ENCODE data around the gene FAT2.

The FAT2 gene

GRCh38 chr5:151572657-151573368 is 18.3 kb downstream of the FAT2 start:
- Histone ChIP-seq H3K14ac (ENCODE audit: low read length in 2 of 2) (no peak overlapping the region), H3K27ac (ENCODE audit: low read length, poor library complexity, severe bottlenecking) (no peak overlapping the region), H2BK120ac (ENCODE audit: low read depth, low read length) (no peak overlapping the region), H4K91ac (ENCODE audit: low read length) (no peak overlapping the region), H3K4me1 (ENCODE audit: control insufficient read depth, insufficient read depth, low read depth, low read length) (peaks cover 3% of the 10 kb centered on the region), H2AK5ac (ENCODE audit: low read length, severe bottlenecking) (no peak overlapping the region), H4K8ac (ENCODE audit: low read length) (no peak overlapping the region), H2BK15ac (ENCODE audit: low read depth, poor library complexity, severe bottlenecking) (no peak overlapping the region), H3K36me3 (ENCODE audit: control insufficient read depth in 1 of 2, insufficient read depth in 2 of 2, low read depth in 1 of 2, low read length in 2 of 2) (no peaks in the 10 kb centered on the region), H3K9me3 (ENCODE audit: control insufficient read depth, low read length) (no peaks in the 10 kb centered on the region), H3K79me1 (replicated peaks; ENCODE audit: low read length, poor library complexity, severe bottlenecking) (no peaks in the 10 kb centered on the region), H3K9ac (ENCODE audit: low read length) (no peak overlapping the region), H3K4ac (ENCODE audit: low read depth in 1 of 2, low read length in 2 of 2) (no peak overlapping the region), H3K4me3 (ENCODE audit: insufficient read depth in 1 of 2, low read depth in 1 of 2, low read length in 2 of 2) (no peak overlapping the region), H2BK5ac (ENCODE audit: low read depth, low read length, poor library complexity, severe bottlenecking) (no peak overlapping the region), H3K23ac (ENCODE audit: low read length in 2 of 2) (no peak overlapping the region), H3K4me2 (ENCODE audit: low read length, poor library complexity, severe bottlenecking) (no peak overlapping the region), H2AFZ (ENCODE audit: low read depth, low read length) (no peak overlapping the region), H3K27me3 (ENCODE audit: control insufficient read depth in 1 of 2, insufficient read depth in 1 of 2, low read length in 2 of 2) (peaks cover 0 to 3% of the 10 kb centered on the region in 2 experiments), H2BK12ac (ENCODE audit: low read length in 2 of 2) (no peak overlapping the region), H3K18ac (ENCODE audit: low read depth in 1 of 2, low read length in 2 of 2) (no peak overlapping the region)
- DNase-seq, result no peak
- WGBS, result 78% methylated on average over 6 of the region's 8 CpGs

GRCh38 chr5:151571270-151572173 is 19.6 kb downstream of the FAT2 start:
- Histone ChIP-seq H3K4ac (ENCODE audit: low read depth in 1 of 2, low read length in 2 of 2) (no peak overlapping the region), H2BK15ac (ENCODE audit: low read depth, poor library complexity, severe bottlenecking) (no peak overlapping the region), H3K79me1 (replicated peaks; ENCODE audit: low read length, poor library complexity, severe bottlenecking) (no peaks in the 10 kb centered on the region), H2AK5ac (ENCODE audit: low read length, severe bottlenecking) (no peak overlapping the region), H3K14ac (ENCODE audit: low read length in 2 of 2) (peak overlapping the region in 1 of 2 experiments; percentile 13), H2BK5ac (ENCODE audit: low read depth, low read length, poor library complexity, severe bottlenecking) (no peak overlapping the region), H3K9me3 (ENCODE audit: control insufficient read depth, low read length) (no peaks in the 10 kb centered on the region), H3K27me3 (ENCODE audit: control insufficient read depth in 1 of 2, insufficient read depth in 1 of 2, low read length in 2 of 2) (peaks cover 0 to 8% of the 10 kb centered on the region in 2 experiments), H3K27ac (ENCODE audit: low read length, poor library complexity, severe bottlenecking) (no peak overlapping the region), H4K8ac (ENCODE audit: low read length) (no peak overlapping the region), H3K23ac (ENCODE audit: low read length in 2 of 2) (no peak overlapping the region), H4K91ac (ENCODE audit: low read length) (no peak overlapping the region), H3K18ac (ENCODE audit: low read depth in 1 of 2, low read length in 2 of 2) (no peak overlapping the region), H3K4me1 (ENCODE audit: control insufficient read depth, insufficient read depth, low read depth, low read length) (peaks cover 3% of the 10 kb centered on the region), H3K4me2 (ENCODE audit: low read length, poor library complexity, severe bottlenecking) (no peak overlapping the region), H3K9ac (ENCODE audit: low read length) (no peak overlapping the region), H3K4me3 (ENCODE audit: insufficient read depth in 1 of 2, low read depth in 1 of 2, low read length in 2 of 2) (no peak overlapping the region), H2BK12ac (ENCODE audit: low read length in 2 of 2) (no peak overlapping the region), H3K36me3 (ENCODE audit: control insufficient read depth in 1 of 2, insufficient read depth in 2 of 2, low read depth in 1 of 2, low read length in 2 of 2) (no peaks in the 10 kb centered on the region), H2AFZ (ENCODE audit: low read depth, low read length) (no peak overlapping the region), H2BK120ac (ENCODE audit: low read depth, low read length) (no peak overlapping the region)
- DNase-seq, result no peak
- WGBS, result 60% methylated on average over 9 of the region's 9 CpGs

GRCh38 chr5:151570512-151571269 is 20.4 kb downstream of the FAT2 start:
- H3K9me3 ChIP-seq (ENCODE audit: control insufficient read depth, low read length), result no peaks in the 10 kb centered on the region
- H2BK12ac ChIP-seq (ENCODE audit: low read length in 2 of 2), result no peak overlapping the region
- no peak overlapping the region for H3K18ac ChIP-seq (ENCODE audit: low read depth in 1 of 2, low read length in 2 of 2)
- H3K4me1 ChIP-seq (ENCODE audit: control insufficient read depth, insufficient read depth, low read depth, low read length), result peaks cover 3% of the 10 kb centered on the region
- H3K4me3 ChIP-seq (ENCODE audit: insufficient read depth in 1 of 2, low read depth in 1 of 2, low read length in 2 of 2), result no peak overlapping the region
- H2BK120ac ChIP-seq (ENCODE audit: low read depth, low read length), result no peak overlapping the region
- no peak overlapping the region for H2BK15ac ChIP-seq (ENCODE audit: low read depth, poor library complexity, severe bottlenecking)
- no peak overlapping the region for H3K27ac ChIP-seq (ENCODE audit: low read length, poor library complexity, severe bottlenecking)
- no peak overlapping the region for H4K8ac ChIP-seq (ENCODE audit: low read length)
- DNase-seq, result no peak
- H3K14ac ChIP-seq (ENCODE audit: low read length in 2 of 2), result no peak overlapping the region
- no peak overlapping the region for H4K91ac ChIP-seq (ENCODE audit: low read length)
- no peak overlapping the region for H3K9ac ChIP-seq (ENCODE audit: low read length)
- no peak overlapping the region for H2AK5ac ChIP-seq (ENCODE audit: low read length, severe bottlenecking)
- no peaks in the 10 kb centered on the region for H3K36me3 ChIP-seq (ENCODE audit: control insufficient read depth in 1 of 2, insufficient read depth in 2 of 2, low read depth in 1 of 2, low read length in 2 of 2)
- 74% methylated on average over 11 of the region's 12 CpGs for WGBS
- no peak overlapping the region for H3K4ac ChIP-seq (ENCODE audit: low read depth in 1 of 2, low read length in 2 of 2)
- H2AFZ ChIP-seq (ENCODE audit: low read depth, low read length), result no peak overlapping the region
- H3K4me2 ChIP-seq (ENCODE audit: low read length, poor library complexity, severe bottlenecking), result no peak overlapping the region
- no peak overlapping the region for H2BK5ac ChIP-seq (ENCODE audit: low read depth, low read length, poor library complexity, severe bottlenecking)
- peaks cover 0 to 8% of the 10 kb centered on the region in 2 experiments for H3K27me3 ChIP-seq (ENCODE audit: control insufficient read depth in 1 of 2, insufficient read depth in 1 of 2, low read length in 2 of 2)
- H3K23ac ChIP-seq (ENCODE audit: low read length in 2 of 2), result no peak overlapping the region
- H3K79me1 ChIP-seq (replicated peaks; ENCODE audit: low read length, poor library complexity, severe bottlenecking), result no peaks in the 10 kb centered on the region

- DNase-seq, result no peak
- H2BK12ac ChIP-seq (ENCODE audit: low read length in 2 of 2), result no peak overlapping the region
Measured at GRCh38 chr5:151570058-151570457, 21.1 kb downstream of the FAT2 start.

More at GRCh38 chr5:151570058-151570457, 21.1 kb downstream of the FAT2 start:
- peaks cover 3% of the 10 kb centered on the region for H3K4me1 ChIP-seq (ENCODE audit: control insufficient read depth, insufficient read depth, low read depth, low read length)
- H3K4ac ChIP-seq (ENCODE audit: low read depth in 1 of 2, low read length in 2 of 2), result no peak overlapping the region
- no peak overlapping the region for H3K9ac ChIP-seq (ENCODE audit: low read length)
- no peak overlapping the region for H2BK15ac ChIP-seq (ENCODE audit: low read depth, poor library complexity, severe bottlenecking)
- peaks cover 0 to 8% of the 10 kb centered on the region in 2 experiments for H3K27me3 ChIP-seq (ENCODE audit: control insufficient read depth in 1 of 2, insufficient read depth in 1 of 2, low read length in 2 of 2)
- no peak overlapping the region for H4K91ac ChIP-seq (ENCODE audit: low read length)
- H3K9me3 ChIP-seq (ENCODE audit: control insufficient read depth, low read length), result no peaks in the 10 kb centered on the region
- H3K79me1 ChIP-seq (replicated peaks; ENCODE audit: low read length, poor library complexity, severe bottlenecking), result no peaks in the 10 kb centered on the region
- H3K4me2 ChIP-seq (ENCODE audit: low read length, poor library complexity, severe bottlenecking), result no peak overlapping the region
- no peak overlapping the region for H2BK5ac ChIP-seq (ENCODE audit: low read depth, low read length, poor library complexity, severe bottlenecking)
- no peak overlapping the region for H4K8ac ChIP-seq (ENCODE audit: low read length)
- H2AK5ac ChIP-seq (ENCODE audit: low read length, severe bottlenecking), result no peak overlapping the region
- H2AFZ ChIP-seq (ENCODE audit: low read depth, low read length), result no peak overlapping the region
- H3K4me3 ChIP-seq (ENCODE audit: insufficient read depth in 1 of 2, low read depth in 1 of 2, low read length in 2 of 2), result no peak overlapping the region
- H3K27ac ChIP-seq (ENCODE audit: low read length, poor library complexity, severe bottlenecking), result no peak overlapping the region
- no peak overlapping the region for H3K14ac ChIP-seq (ENCODE audit: low read length in 2 of 2)
- no peak overlapping the region for H2BK120ac ChIP-seq (ENCODE audit: low read depth, low read length)
- H3K18ac ChIP-seq (ENCODE audit: low read depth in 1 of 2, low read length in 2 of 2), result no peak overlapping the region
- H3K36me3 ChIP-seq (ENCODE audit: control insufficient read depth in 1 of 2, insufficient read depth in 2 of 2, low read depth in 1 of 2, low read length in 2 of 2), result no peaks in the 10 kb centered on the region
- WGBS, result 59% methylated on average over 2 of the region's 2 CpGs
- no peak overlapping the region for H3K23ac ChIP-seq (ENCODE audit: low read length in 2 of 2)
